Parathyroid adenoma (tissue), 2 donors: ENCODE results near the gene FSD1.
"Not testable (repeated sequence)": the region's sequence is repeated elsewhere in the genome, so short reads cannot be mapped to it uniquely, and the experiment has no call there.

Experiments used
- H2AFZ ChIP-seq: fragments of 300-600 bp; sonication (generic); one replicate; pipeline ENCODE4 v1.7.0; 2017; ENCODE audit warnings: antibody characterized with exemption, mild to moderate bottlenecking
- H3K27ac ChIP-seq: fragments of 300-600 bp; sonication (generic); one replicate; pipeline ENCODE4 v1.7.0; 2017
- H3K27me3 ChIP-seq: fragments of 300-600 bp; sonication (generic); one replicate; pipeline ENCODE4 v1.7.0; 2017; ENCODE audit warnings: low read length; ENCODE audit not compliant: control insufficient read depth, insufficient read depth
- H3K36me3 ChIP-seq: fragments of 300-600 bp; sonication (generic); one replicate; pipeline ENCODE4 v1.7.0; 2017; ENCODE audit warnings: low read length; ENCODE audit not compliant: control insufficient read depth, insufficient read depth
- H3K4me1 ChIP-seq: fragments of 300-600 bp; sonication (generic); one replicate; pipeline ENCODE4 v1.7.0; 2017; ENCODE audit warnings: control low read depth
- H3K4me2 ChIP-seq: fragments of 300-600 bp; sonication (generic); one replicate; pipeline ENCODE4 v1.7.0; 2017; ENCODE audit warnings: low read length
- H3K4me3 ChIP-seq: fragments of 300-600 bp; sonication (generic); one replicate; pipeline ENCODE4 v1.7.0; 2017; ENCODE audit warnings: low read depth, low read length
- H3K79me2 ChIP-seq: fragments of 300-600 bp; sonication (generic); one replicate; pipeline ENCODE4 v1.7.0; 2017; ENCODE audit warnings: control low read depth
- H3K9ac ChIP-seq: fragments of 300-600 bp; sonication (generic); one replicate; pipeline ENCODE4 v1.7.0; 2017; ENCODE audit warnings: mild to moderate bottlenecking
- H3K9me3 ChIP-seq: fragments of 300-600 bp; sonication (generic); one replicate; pipeline ENCODE4 v1.7.0; 2017; ENCODE audit warnings: low read length; ENCODE audit not compliant: control insufficient read depth
- CTCF ChIP-seq: fragments of 300-600 bp; sonication (generic); IDR thresholded peaks from one replicate; pipeline ENCODE4 v1.7.0; 2017; ENCODE audit warnings: antibody characterized with exemption, mild to moderate bottlenecking
- donor health status: primary hyperparathyroidism.

Gene FSD1

GRCh38 chr19:4343370-4344307 lies 39.2 kb downstream of the FSD1 start, which contains the start of gene MPND:
MPND (plus strand) TSS chr19:4343562; CDS start chr19:4343594, 32 bp downstream.
- peak within 1 kb of the TSS; percentile 99 for H3K4me2 ChIP-seq
- peaks cover 2% of the 10 kb centered on the region for H3K79me2 ChIP-seq
- no peaks in the 10 kb centered on the region for H3K9me3 ChIP-seq
- no peaks in the 10 kb centered on the region for H3K27me3 ChIP-seq
- peak within 1 kb of the TSS; percentile 100 for H2AFZ ChIP-seq
- H3K4me3 ChIP-seq, result peak within 1 kb of the TSS; percentile 93
- H3K36me3 ChIP-seq, result no peaks in the 10 kb centered on the region
- H3K9ac ChIP-seq, result peak within 1 kb of the TSS; percentile 84
- H3K4me1 ChIP-seq, result no peaks in the 10 kb centered on the region
- H3K27ac ChIP-seq, result peak within 1 kb of the TSS; percentile 94
- no peak for TF ChIP-seq CTCF

- H3K4me3 ChIP-seq, result no peak overlapping the region
- no peak overlapping the region for H2AFZ ChIP-seq
- H3K9me3 ChIP-seq, result no peaks in the 10 kb centered on the region
- no peak overlapping the region for H3K9ac ChIP-seq
- H3K4me2 ChIP-seq, result no peak overlapping the region
- TF ChIP-seq CTCF, result no peak
- no peaks in the 10 kb centered on the region for H3K4me1 ChIP-seq
- no peak overlapping the region for H3K27ac ChIP-seq
- H3K36me3 ChIP-seq, result no peaks in the 10 kb centered on the region
- H3K27me3 ChIP-seq, result no peaks in the 10 kb centered on the region
- peaks cover 2% of the 10 kb centered on the region for H3K79me2 ChIP-seq
Observed at GRCh38 chr19:4345342-4346019, 41.1 kb downstream of the FSD1 start.

- TF ChIP-seq CTCF, result no peak
Observed at GRCh38 chr19:4346020-4346383, 41.6 kb downstream of the FSD1 start.

GRCh38 chr19:4347521-4347920 lies 43.1 kb downstream of the FSD1 start:
- H3K4me2 ChIP-seq, result no peak overlapping the region
- H3K4me1 ChIP-seq, result peaks cover 5% of the 10 kb centered on the region
- no peaks in the 10 kb centered on the region for H3K27me3 ChIP-seq

More at GRCh38 chr19:4346020-4346383, 41.6 kb downstream of the FSD1 start:
- H3K27ac ChIP-seq, result no peak overlapping the region
- H3K9ac ChIP-seq, result no peak overlapping the region
- H3K4me1 ChIP-seq, result no peaks in the 10 kb centered on the region
- no peak overlapping the region for H3K4me3 ChIP-seq
- H3K27me3 ChIP-seq, result no peaks in the 10 kb centered on the region
- H2AFZ ChIP-seq, result no peak overlapping the region
- H3K9me3 ChIP-seq, result no peaks in the 10 kb centered on the region
- H3K4me2 ChIP-seq, result no peak overlapping the region
- no peaks in the 10 kb centered on the region for H3K36me3 ChIP-seq
- H3K79me2 ChIP-seq, result peaks cover 2% of the 10 kb centered on the region

GRCh38 chr19:4349225-4349624 lies 44.8 kb downstream of the FSD1 start:
- H3K36me3 ChIP-seq, H3K4me2 ChIP-seq, H3K4me3 ChIP-seq, H3K79me2 ChIP-seq, H3K4me1 ChIP-seq, H3K27ac ChIP-seq, H3K27me3 ChIP-seq, H3K9ac ChIP-seq, H3K9me3 ChIP-seq, H2AFZ ChIP-seq: not testable (repeated sequence)

More at GRCh38 chr19:4347521-4347920, 43.1 kb downstream of the FSD1 start:
- no peaks in the 10 kb centered on the region for H3K36me3 ChIP-seq
- H3K27ac ChIP-seq, result no peak overlapping the region
- no peak overlapping the region for H3K4me3 ChIP-seq
- H2AFZ ChIP-seq, result no peak overlapping the region
- no peak overlapping the region for H3K9ac ChIP-seq
- peaks cover 2% of the 10 kb centered on the region for H3K79me2 ChIP-seq
- TF ChIP-seq CTCF, result no peak
- H3K9me3 ChIP-seq, result no peaks in the 10 kb centered on the region
